Measurements from ENCODE around the gene NHS. TPM values are rescaled to one million over a fixed set of nuclear protein-coding genes. Genes with fewer than 3 reads are reported as not detected.

Gene NHS
- total RNA-seq, 2 donors from 2014 or later, result 6.0 to 7.3 TPM

- no peaks in the 10 kb centered on the region for H3K9me3 ChIP-seq (ENCODE audit: control insufficient read depth, low read length)
- Mint-ChIP-seq H3K4me3 (no peak overlapping the region), H3K9me3 (no peaks in the 10 kb centered on the region), H3K27me3 (ENCODE audit: insufficient read depth) (no peaks in the 10 kb centered on the region), H3K4me1 (peaks cover 36% of the 10 kb centered on the region), H3K27ac (no peak overlapping the region), H3K36me3 (ENCODE audit: low read depth) (no peaks in the 10 kb centered on the region)
- no peak overlapping the region for H3K4me3 ChIP-seq (ENCODE audit: low read length)
- H3K4me1 ChIP-seq (ENCODE audit: control insufficient read depth, insufficient read depth, low read length), result no peaks in the 10 kb centered on the region
- no peaks in the 10 kb centered on the region for H3K36me3 ChIP-seq (ENCODE audit: control insufficient read depth, insufficient read depth, low read length)
- 86 to 100% methylated on average over 2 to 4 of the region's 6 CpGs for WGBS, 2 experiments (ENCODE audit: insufficient coverage in 1 of 2, insufficient read length in 1 of 2)
- H3K27ac ChIP-seq (ENCODE audit: low read depth, low read length), result no peak overlapping the region
- no peak overlapping the region for H3K9ac ChIP-seq (ENCODE audit: extremely low read depth, low read length, poor library complexity, severe bottlenecking)
- TF ChIP-seq CTCF (conservative IDR thresholded peaks at IDR 0.05), result no peak
- DNase-seq, result no peak
- H3K27me3 ChIP-seq (ENCODE audit: control insufficient read depth, insufficient read depth, low read length, poor library complexity, severe bottlenecking), result no peaks in the 10 kb centered on the region
These were observed 179.0 kb downstream of the NHS start for GRCh38 chrX:17553961-17554482.

GRCh38 chrX:17554914-17555313 is 179.9 kb downstream of the NHS start:
- no peaks in the 10 kb centered on the region for H3K36me3 Mint-ChIP-seq (ENCODE audit: low read depth)

GRCh38 chrX:17555846-17556245 is 180.8 kb downstream of the NHS start:
- no peak overlapping the region for H3K9ac ChIP-seq (ENCODE audit: extremely low read depth, low read length, poor library complexity, severe bottlenecking)
- H3K27me3 ChIP-seq (ENCODE audit: control insufficient read depth, insufficient read depth, low read length, poor library complexity, severe bottlenecking), result no peaks in the 10 kb centered on the region
- Mint-ChIP-seq H3K4me1 (peaks cover 45% of the 10 kb centered on the region), H3K27ac (no peak overlapping the region), H3K9me3 (no peaks in the 10 kb centered on the region), H3K4me3 (no peak overlapping the region), H3K27me3 (ENCODE audit: insufficient read depth) (no peaks in the 10 kb centered on the region), H3K36me3 (ENCODE audit: low read depth) (no peaks in the 10 kb centered on the region)
- H3K4me3 ChIP-seq (ENCODE audit: low read length), result no peak overlapping the region
- H3K36me3 ChIP-seq (ENCODE audit: control insufficient read depth, insufficient read depth, low read length), result no peaks in the 10 kb centered on the region
- H3K27ac ChIP-seq (ENCODE audit: low read depth, low read length), result no peak overlapping the region
- no peak for DNase-seq
- 88% methylated on average over 1 of the region's 2 CpGs; no CpG with 5 or more reads in 1 of the 2 experiments for WGBS, 2 experiments (ENCODE audit: insufficient coverage in 1 of 2, insufficient read length in 1 of 2)
- peaks cover 3% of the 10 kb centered on the region for H3K4me1 ChIP-seq (ENCODE audit: control insufficient read depth, insufficient read depth, low read length)
- no peaks in the 10 kb centered on the region for H3K9me3 ChIP-seq (ENCODE audit: control insufficient read depth, low read length)
- TF ChIP-seq CTCF (conservative IDR thresholded peaks at IDR 0.05), result no peak

More at GRCh38 chrX:17554914-17555313, 179.9 kb downstream of the NHS start:
- DNase-seq, result no peak
- 92% methylated on average over 4 of the region's 5 CpGs; no CpG with 5 or more reads in 1 of the 2 experiments for WGBS, 2 experiments (ENCODE audit: insufficient coverage in 1 of 2, insufficient read length in 1 of 2)
- Histone ChIP-seq H3K27ac (ENCODE audit: low read depth, low read length) (no peak overlapping the region), H3K4me1 (ENCODE audit: control insufficient read depth, insufficient read depth, low read length) (no peaks in the 10 kb centered on the region), H3K4me3 (ENCODE audit: low read length) (no peak overlapping the region), H3K9me3 (ENCODE audit: control insufficient read depth, low read length) (no peaks in the 10 kb centered on the region), H3K36me3 (ENCODE audit: control insufficient read depth, insufficient read depth, low read length) (no peaks in the 10 kb centered on the region), H3K27me3 (ENCODE audit: control insufficient read depth, insufficient read depth, low read length, poor library complexity, severe bottlenecking) (no peaks in the 10 kb centered on the region), H3K9ac (ENCODE audit: extremely low read depth, low read length, poor library complexity, severe bottlenecking) (no peak overlapping the region)
- H3K4me3 Mint-ChIP-seq, result no peak overlapping the region
- peaks cover 38% of the 10 kb centered on the region for H3K4me1 Mint-ChIP-seq
- no peaks in the 10 kb centered on the region for H3K9me3 Mint-ChIP-seq
- H3K27me3 Mint-ChIP-seq (ENCODE audit: insufficient read depth), result no peaks in the 10 kb centered on the region
- no peak for TF ChIP-seq CTCF (conservative IDR thresholded peaks at IDR 0.05)
- H3K27ac Mint-ChIP-seq, result no peak overlapping the region
